SK-N-SH (cell line): Measurements from ENCODE around the gene DLG2. TPM values are rescaled to one million over a fixed set of nuclear protein-coding genes. Genes with fewer than 3 reads are reported as not detected.

ENCODE experiments used
- CTCF ChIA-PET: fragments of 300-600, 350-600 bp; formaldehyde crosslinking; extraction: SDS; loops from one replicate; lab custom pipeline; 2021; lab: Yijun Ruan, JAX
- POLR2A ChIA-PET: fragments of 350-600 bp; sonication (Branson Sonifier 250); formaldehyde crosslinking; extraction: SDS; loops from one replicate; lab custom pipeline; 2020; ENCODE audit warnings: antibody characterized with exemption, inconsistent platforms; lab: Yijun Ruan, JAX
- DNase-seq: peaks from one replicate; pipeline ENCODE4 v3.0.0; 2012
- H2AFZ ChIP-seq: fragments of 200-600 bp; sonication (generic); 2 replicates; pipeline ENCODE4 v1.8.1; 2016; ENCODE audit warnings: antibody characterized with exemption, mild to moderate bottlenecking, low read depth
- H3F3A ChIP-seq: fragments of 200-600 bp; sonication (generic); replicated peaks from 2 replicates; pipeline ENCODE3; 2016; ENCODE audit warnings: antibody characterized with exemption, mild to moderate bottlenecking; ENCODE audit not compliant: insufficient read depth
- H3K27ac ChIP-seq, 2 experiments: fragments of 200-500 bp in 1 of 2; fragments of 200-600 bp in 1 of 2; sonication (Bioruptor generic) in 1 of 2; sonication (generic), shearing (Covaris generic) in 1 of 2; 2 replicates each; pipeline versions ENCODE4 v1.5.1 to v1.6.1; 2014 to 2016; ENCODE audit warnings: low read depth in 2 of 2, inconsistent platforms in 1 of 2, low read length in 1 of 2, mild to moderate bottlenecking in 1 of 2, mixed read lengths in 1 of 2
- H3K27me3 ChIP-seq: fragments of 200-600 bp; sonication (generic), shearing (Covaris generic); 2 replicates; pipeline ENCODE4 v1.6.1; 2016; ENCODE audit warnings: mixed run types; ENCODE audit not compliant: insufficient read depth
- H3K36me3 ChIP-seq, 2 experiments: fragments of 200-500 bp in 1 of 2; fragments of 200-600 bp in 1 of 2; sonication (Bioruptor generic) in 1 of 2; sonication (generic) in 1 of 2; replicated peaks in 1 of 2; 2 replicates each; pipeline versions ENCODE3 to v1.5.1; 2014 to 2016; ENCODE audit warnings: low read length in 1 of 2, mild to moderate bottlenecking in 1 of 2; ENCODE audit not compliant: insufficient read depth in 2 of 2, control insufficient read depth in 1 of 2
- H3K4me1 ChIP-seq, 2 experiments: fragments of 200-500 bp in 1 of 2; fragments of 200-600 bp in 1 of 2; sonication (Bioruptor generic) in 1 of 2; sonication (generic), shearing (Covaris generic) in 1 of 2; 2 replicates each; pipeline versions ENCODE4 v1.5.1 to v1.6.1; 2014 to 2016; ENCODE audit warnings: low read depth in 1 of 2, low read length in 1 of 2, mixed run types in 1 of 2; ENCODE audit not compliant: insufficient read depth in 2 of 2, control insufficient read depth in 1 of 2
- H3K4me2 ChIP-seq: fragments of 200-600 bp; sonication (generic), shearing (Covaris generic); 2 replicates; pipeline ENCODE4 v1.6.1; 2017; ENCODE audit warnings: mixed run types
- H3K4me3 ChIP-seq, 2 experiments: fragments of 200-500 bp in 1 of 2; fragments of 200-600 bp in 1 of 2; sonication (Bioruptor generic) in 1 of 2; sonication (generic), shearing (Covaris generic) in 1 of 2; 2 replicates each; pipeline versions ENCODE4 v1.5.1 to v1.8.1; 2014 to 2016; ENCODE audit warnings: low read depth in 2 of 2, inconsistent platforms in 1 of 2, low read length in 1 of 2, mild to moderate bottlenecking in 1 of 2, mixed read lengths in 1 of 2, moderate library complexity in 1 of 2
- H3K79me2 ChIP-seq: fragments of 200-600 bp; sonication (generic); 2 replicates; pipeline ENCODE4 v1.8.1; 2017; ENCODE audit warnings: mild to moderate bottlenecking; ENCODE audit not compliant: insufficient read depth
- H3K9ac ChIP-seq: fragments of 200-600 bp; sonication (generic); 2 replicates; pipeline ENCODE4 v1.6.1; 2017; ENCODE audit warnings: mixed run types
- H3K9me2 ChIP-seq: fragments of 200-600 bp; sonication (generic); 2 replicates; pipeline ENCODE4 v1.6.1; 2017; ENCODE audit warnings: mixed run types
- H3K9me3 ChIP-seq: fragments of 200-600 bp; sonication (generic); 2 replicates; pipeline ENCODE4 v1.6.1; 2017; ENCODE audit warnings: mixed run types, mild to moderate bottlenecking, moderate library complexity
- H4K20me1 ChIP-seq: fragments of 200-600 bp; sonication (generic); 2 replicates; pipeline ENCODE4 v1.6.1; 2017; ENCODE audit warnings: mild to moderate bottlenecking, mixed run types; ENCODE audit not compliant: insufficient read depth
- ELF1 ChIP-seq: IDR thresholded peaks from 2 replicates; pipeline ENCODE4 v1.4.0; 2012
- EP300 ChIP-seq, 2 experiments: IDR thresholded peaks; 2 replicates each; pipeline versions ENCODE4 v1.4.0 to v1.6.1; 2012; ENCODE audit warnings: borderline replicate concordance in 1 of 2, low read depth in 1 of 2, low read length in 1 of 2
- EZH2phosphoT487 ChIP-seq: fragments of 200-600 bp; sonication (generic); IDR thresholded peaks from 2 replicates; pipeline ENCODE4 v1.6.1; 2017; ENCODE audit warnings: low read depth, mixed run types, mild to moderate bottlenecking, antibody characterized with exemption, moderate library complexity, borderline replicate concordance
- FOXM1 ChIP-seq: IDR thresholded peaks from 2 replicates; pipeline ENCODE4 v1.4.0; 2012; ENCODE audit warnings: low read depth, mild to moderate bottlenecking
- GABPA ChIP-seq: IDR thresholded peaks from 2 replicates; pipeline ENCODE4 v1.4.0; 2012; ENCODE audit warnings: low read depth, mild to moderate bottlenecking
- JUND ChIP-seq: IDR thresholded peaks from 2 replicates; pipeline ENCODE4 v1.4.0; 2012
- NFIC ChIP-seq: IDR thresholded peaks from 2 replicates; pipeline ENCODE4 v1.4.0; 2012; ENCODE audit warnings: borderline replicate concordance
- NRF1 ChIP-seq: IDR thresholded peaks from 2 replicates; pipeline ENCODE4 v1.6.1; 2012; ENCODE audit warnings: low read depth, mild to moderate bottlenecking, low read length
- RXRA ChIP-seq: IDR thresholded peaks from 2 replicates; pipeline ENCODE4 v1.4.0; 2012; ENCODE audit warnings: low read depth, mild to moderate bottlenecking, borderline replicate concordance
- SMC3 ChIP-seq: IDR thresholded peaks from 2 replicates; pipeline ENCODE4 v1.6.1; 2012; ENCODE audit warnings: low read depth, low read length, improper control_type of control experiment
- TAF1 ChIP-seq: IDR thresholded peaks from 2 replicates; pipeline ENCODE4 v1.6.1; 2012; ENCODE audit warnings: low read depth, mild to moderate bottlenecking, low read length, moderate library complexity, borderline replicate concordance
- USF1 ChIP-seq: IDR thresholded peaks from 2 replicates; pipeline ENCODE4 v1.4.0; 2012; ENCODE audit warnings: low read depth, borderline replicate concordance
- USF2 ChIP-seq: fragments of 150-350 bp; IDR thresholded peaks from 2 replicates; pipeline ENCODE4 v1.6.1; 2017; ENCODE audit warnings: antibody characterized with exemption, low read length, low read depth, borderline replicate concordance
- WGBS: methylation state at CpG from one replicate; pipeline ENCODE4 v1.1.6; 2017; ENCODE audit warnings: low lambda C conversion rate; 5-methylcytosine and 5-hydroxymethylcytosine counted together
- polyA plus RNA-seq, 3 experiments: library from polyadenylated mRNA; depleted of rRNA; stranded (reverse); fragments of >200 nt; gene quantifications; 2 replicates each; pipeline ENCODE4 v1.2.3, GENCODE V29; 2012
- TF ChIP-seq, protein P1 (sequence below): fragments of 150-350 bp; IDR thresholded peaks from 2 replicates; pipeline ENCODE4 v1.6.1; 2016; ENCODE audit warnings: mild to moderate bottlenecking, low read depth, low read length
- TF ChIP-seq, protein P2 (sequence below): IDR thresholded peaks from 2 replicates; pipeline ENCODE4; 2012
- TF ChIP-seq, protein P3 (sequence below): IDR thresholded peaks from 2 replicates; pipeline ENCODE4 v1.6.1; 2012; ENCODE audit warnings: mild to moderate bottlenecking, low read depth, low read length, moderate library complexity
- TF ChIP-seq, protein P4 (sequence below): fragments of 200-600 bp; sonication (generic); IDR thresholded peaks from 2 replicates; pipeline ENCODE4 v1.6.1; 2017; ENCODE audit warnings: antibody characterized with exemption, mild to moderate bottlenecking, moderate library complexity

The DLG2 gene
- polyA plus RNA-seq, 1 of the 3 experiments (the other 2 are of a cell fraction): 0.21 TPM

DNA sequence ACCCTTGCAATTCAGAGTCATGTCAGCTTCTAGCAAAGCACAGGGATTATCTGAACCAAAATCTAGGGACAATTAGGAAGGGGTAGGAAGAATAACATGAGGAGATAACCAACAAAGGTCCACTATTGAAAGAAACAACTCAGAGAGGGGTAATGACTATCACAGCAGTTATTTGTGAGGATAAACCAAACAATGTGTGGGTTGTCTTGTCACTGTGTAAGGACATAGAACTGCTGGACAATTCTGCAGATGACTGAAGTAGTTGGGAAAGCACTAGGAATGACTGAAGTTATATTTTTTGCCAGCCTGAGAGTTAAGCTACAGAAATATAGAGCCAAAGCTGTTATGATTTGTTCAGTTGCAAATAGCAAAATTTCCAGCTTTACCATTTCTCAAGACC, 1482.6 kb downstream of the DLG2 start:
- Histone ChIP-seq H3K4me3 (no peak overlapping the region), H3K4me2 (no peak overlapping the region), H3K79me2 (no peaks in the 10 kb centered on the region), H2AFZ (no peak overlapping the region), H3K9me2 (no peaks in the 10 kb centered on the region), H3F3A (no peaks in the 10 kb centered on the region), H3K9ac (no peak overlapping the region), H3K27ac (no peak overlapping the region), H3K27me3 (no peaks in the 10 kb centered on the region), H3K9me3 (no peaks in the 10 kb centered on the region), H4K20me1 (no peaks in the 10 kb centered on the region), H3K4me1 (no peaks in the 10 kb centered on the region), H3K36me3 (no peaks in the 10 kb centered on the region)
- ChIA-PET POLR2A (no interaction called here), CTCF (interaction anchor here (1.2 kb wide), 1 partner anchor 325 kb away, joined by 4 read pairs; no protein-coding TSS in a partner anchor)
- no peak for DNase-seq
- TF ChIP-seq EZH2phosphoT487 (no peak), GABPA (no peak), ELF1 (no peak), RXRA (no peak), USF2 (no peak)
- TF ChIP-seq, protein P1, sequence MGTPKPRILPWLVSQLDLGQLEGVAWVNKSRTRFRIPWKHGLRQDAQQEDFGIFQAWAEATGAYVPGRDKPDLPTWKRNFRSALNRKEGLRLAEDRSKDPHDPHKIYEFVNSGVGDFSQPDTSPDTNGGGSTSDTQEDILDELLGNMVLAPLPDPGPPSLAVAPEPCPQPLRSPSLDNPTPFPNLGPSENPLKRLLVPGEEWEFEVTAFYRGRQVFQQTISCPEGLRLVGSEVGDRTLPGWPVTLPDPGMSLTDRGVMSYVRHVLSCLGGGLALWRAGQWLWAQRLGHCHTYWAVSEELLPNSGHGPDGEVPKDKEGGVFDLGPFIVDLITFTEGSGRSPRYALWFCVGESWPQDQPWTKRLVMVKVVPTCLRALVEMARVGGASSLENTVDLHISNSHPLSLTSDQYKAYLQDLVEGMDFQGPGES: no peak
- TF ChIP-seq, protein P2, sequence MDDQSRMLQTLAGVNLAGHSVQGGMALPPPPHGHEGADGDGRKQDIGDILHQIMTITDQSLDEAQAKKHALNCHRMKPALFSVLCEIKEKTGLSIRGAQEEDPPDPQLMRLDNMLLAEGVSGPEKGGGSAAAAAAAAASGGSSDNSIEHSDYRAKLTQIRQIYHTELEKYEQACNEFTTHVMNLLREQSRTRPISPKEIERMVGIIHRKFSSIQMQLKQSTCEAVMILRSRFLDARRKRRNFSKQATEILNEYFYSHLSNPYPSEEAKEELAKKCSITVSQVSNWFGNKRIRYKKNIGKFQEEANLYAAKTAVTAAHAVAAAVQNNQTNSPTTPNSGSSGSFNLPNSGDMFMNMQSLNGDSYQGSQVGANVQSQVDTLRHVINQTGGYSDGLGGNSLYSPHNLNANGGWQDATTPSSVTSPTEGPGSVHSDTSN: no peak
- TF ChIP-seq, protein P3, sequence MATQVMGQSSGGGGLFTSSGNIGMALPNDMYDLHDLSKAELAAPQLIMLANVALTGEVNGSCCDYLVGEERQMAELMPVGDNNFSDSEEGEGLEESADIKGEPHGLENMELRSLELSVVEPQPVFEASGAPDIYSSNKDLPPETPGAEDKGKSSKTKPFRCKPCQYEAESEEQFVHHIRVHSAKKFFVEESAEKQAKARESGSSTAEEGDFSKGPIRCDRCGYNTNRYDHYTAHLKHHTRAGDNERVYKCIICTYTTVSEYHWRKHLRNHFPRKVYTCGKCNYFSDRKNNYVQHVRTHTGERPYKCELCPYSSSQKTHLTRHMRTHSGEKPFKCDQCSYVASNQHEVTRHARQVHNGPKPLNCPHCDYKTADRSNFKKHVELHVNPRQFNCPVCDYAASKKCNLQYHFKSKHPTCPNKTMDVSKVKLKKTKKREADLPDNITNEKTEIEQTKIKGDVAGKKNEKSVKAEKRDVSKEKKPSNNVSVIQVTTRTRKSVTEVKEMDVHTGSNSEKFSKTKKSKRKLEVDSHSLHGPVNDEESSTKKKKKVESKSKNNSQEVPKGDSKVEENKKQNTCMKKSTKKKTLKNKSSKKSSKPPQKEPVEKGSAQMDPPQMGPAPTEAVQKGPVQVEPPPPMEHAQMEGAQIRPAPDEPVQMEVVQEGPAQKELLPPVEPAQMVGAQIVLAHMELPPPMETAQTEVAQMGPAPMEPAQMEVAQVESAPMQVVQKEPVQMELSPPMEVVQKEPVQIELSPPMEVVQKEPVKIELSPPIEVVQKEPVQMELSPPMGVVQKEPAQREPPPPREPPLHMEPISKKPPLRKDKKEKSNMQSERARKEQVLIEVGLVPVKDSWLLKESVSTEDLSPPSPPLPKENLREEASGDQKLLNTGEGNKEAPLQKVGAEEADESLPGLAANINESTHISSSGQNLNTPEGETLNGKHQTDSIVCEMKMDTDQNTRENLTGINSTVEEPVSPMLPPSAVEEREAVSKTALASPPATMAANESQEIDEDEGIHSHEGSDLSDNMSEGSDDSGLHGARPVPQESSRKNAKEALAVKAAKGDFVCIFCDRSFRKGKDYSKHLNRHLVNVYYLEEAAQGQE: no peak

- no peak overlapping the region for H3K9ac ChIP-seq
- H3K27ac ChIP-seq: no peak overlapping the region
- H3K27me3 ChIP-seq: no peaks in the 10 kb centered on the region
- no peaks in the 10 kb centered on the region for H3F3A ChIP-seq
- no peaks in the 10 kb centered on the region for H4K20me1 ChIP-seq
- no peak for DNase-seq
- no peaks in the 10 kb centered on the region for H3K9me2 ChIP-seq
- WGBS: 64% methylated on average over 3 of the region's 3 CpGs
- no peak overlapping the region for H2AFZ ChIP-seq
- H3K4me3 ChIP-seq: no peak overlapping the region
- H3K4me1 ChIP-seq: no peaks in the 10 kb centered on the region; a peak in 2 of 4 replicates
- H3K9me3 ChIP-seq: no peaks in the 10 kb centered on the region
- H3K36me3 ChIP-seq: no peaks in the 10 kb centered on the region
- H3K4me2 ChIP-seq: no peak overlapping the region
- POLR2A ChIA-PET: no interaction called here
- CTCF ChIA-PET: no interaction called here
- H3K79me2 ChIP-seq: no peaks in the 10 kb centered on the region
- TF ChIP-seq SMC3 (no peak), RXRA (no peak), JUND (no peak), NRF1 (no peak), EP300 (IDR thresholded peaks at IDR 0.05; ENCODE audit: borderline replicate concordance in 1 of 2, low read depth in 1 of 2, low read length in 1 of 2) (no peak), NFIC (no peak), USF1 (no peak), TAF1 (no peak), FOXM1 (no peak)
- TF ChIP-seq, protein P2: no peak
- TF ChIP-seq, protein P4, sequence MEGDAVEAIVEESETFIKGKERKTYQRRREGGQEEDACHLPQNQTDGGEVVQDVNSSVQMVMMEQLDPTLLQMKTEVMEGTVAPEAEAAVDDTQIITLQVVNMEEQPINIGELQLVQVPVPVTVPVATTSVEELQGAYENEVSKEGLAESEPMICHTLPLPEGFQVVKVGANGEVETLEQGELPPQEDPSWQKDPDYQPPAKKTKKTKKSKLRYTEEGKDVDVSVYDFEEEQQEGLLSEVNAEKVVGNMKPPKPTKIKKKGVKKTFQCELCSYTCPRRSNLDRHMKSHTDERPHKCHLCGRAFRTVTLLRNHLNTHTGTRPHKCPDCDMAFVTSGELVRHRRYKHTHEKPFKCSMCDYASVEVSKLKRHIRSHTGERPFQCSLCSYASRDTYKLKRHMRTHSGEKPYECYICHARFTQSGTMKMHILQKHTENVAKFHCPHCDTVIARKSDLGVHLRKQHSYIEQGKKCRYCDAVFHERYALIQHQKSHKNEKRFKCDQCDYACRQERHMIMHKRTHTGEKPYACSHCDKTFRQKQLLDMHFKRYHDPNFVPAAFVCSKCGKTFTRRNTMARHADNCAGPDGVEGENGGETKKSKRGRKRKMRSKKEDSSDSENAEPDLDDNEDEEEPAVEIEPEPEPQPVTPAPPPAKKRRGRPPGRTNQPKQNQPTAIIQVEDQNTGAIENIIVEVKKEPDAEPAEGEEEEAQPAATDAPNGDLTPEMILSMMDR: no peak
These were observed 1484.7 kb downstream of the DLG2 start for GRCh38 chr11:84142411-84142810.
